GM23248 (cell line): ENCODE measurements around the gene KPNA6. TPM values are rescaled to one million over a fixed set of nuclear protein-coding genes. Genes with fewer than 3 reads are reported as not detected.

ENCODE experiments used
- DNase-seq: peaks from one replicate; pipeline ENCODE4 v3.0.0-alpha.2; 2015
- H2AFZ ChIP-seq: fragments of 200-600 bp; sonication (generic); 2 replicates; pipeline ENCODE4 v1.6.1; 2016; ENCODE audit warnings: antibody characterized with exemption
- H3F3A ChIP-seq: fragments of 200-600 bp; sonication (generic); 2 replicates; pipeline ENCODE4 v1.6.1; 2016; ENCODE audit warnings: mild to moderate bottlenecking, antibody characterized with exemption, mixed run types; ENCODE audit not compliant: insufficient read depth
- H3K27ac ChIP-seq: fragments of 200-600 bp; sonication (generic); 2 replicates; pipeline ENCODE4 v1.5.1; 2016; ENCODE audit warnings: mild to moderate bottlenecking
- H3K27me3 ChIP-seq: fragments of 200-600 bp; sonication (generic); replicated peaks from 2 replicates; pipeline ENCODE4 v1.6.1; 2016; ENCODE audit warnings: mild to moderate bottlenecking; ENCODE audit not compliant: insufficient read depth
- H3K36me3 ChIP-seq: fragments of 200-600 bp; sonication (generic); 2 replicates; pipeline ENCODE4 v1.6.1; 2016; ENCODE audit warnings: low read depth, mild to moderate bottlenecking
- H3K4me1 ChIP-seq: fragments of 200-600 bp; sonication (generic); 2 replicates; pipeline ENCODE4 v1.6.1; 2016; ENCODE audit warnings: mild to moderate bottlenecking; ENCODE audit not compliant: insufficient read depth
- H3K4me2 ChIP-seq: fragments of 200-600 bp; sonication (generic); one replicate; pipeline ENCODE4 v1.6.1; 2016; ENCODE audit warnings: mild to moderate bottlenecking; ENCODE audit not compliant: unreplicated experiment
- H3K4me3 ChIP-seq: fragments of 200-600 bp; sonication (generic); 2 replicates; pipeline ENCODE4 v1.5.1; 2016; ENCODE audit warnings: mild to moderate bottlenecking
- H3K79me2 ChIP-seq: fragments of 200-600 bp; sonication (generic); 2 replicates; pipeline ENCODE4 v1.6.1; 2016; ENCODE audit warnings: mild to moderate bottlenecking; ENCODE audit not compliant: insufficient read depth
- H3K9ac ChIP-seq: fragments of 200-600 bp; sonication (generic); 2 replicates; pipeline ENCODE4 v1.6.1; 2016; ENCODE audit warnings: mild to moderate bottlenecking
- H3K9me2 ChIP-seq: fragments of 200-600 bp; sonication (generic); 2 replicates; pipeline ENCODE4 v1.6.1; 2016; ENCODE audit warnings: mixed run types, mild to moderate bottlenecking, moderate library complexity; ENCODE audit not compliant: insufficient read depth
- H3K9me3 ChIP-seq: fragments of 200-600 bp; sonication (generic); one replicate; pipeline ENCODE4 v1.6.1; 2017; ENCODE audit warnings: low read depth
- H4K20me1 ChIP-seq: fragments of 200-600 bp; sonication (generic); 2 replicates; pipeline ENCODE4 v1.6.0; 2016; ENCODE audit not compliant: insufficient read depth
- EZH2 ChIP-seq: fragments of 200-600 bp; sonication (generic); IDR thresholded peaks from 2 replicates; pipeline ENCODE4 v1.6.1; 2018; ENCODE audit warnings: antibody characterized with exemption, mild to moderate bottlenecking; ENCODE audit not compliant: insufficient read depth, poor library complexity, severe bottlenecking
- EZH2phosphoT487 ChIP-seq: fragments of 200-600 bp; sonication (generic); IDR thresholded peaks from 2 replicates; pipeline ENCODE4 v1.6.1; 2018; ENCODE audit warnings: antibody characterized with exemption, moderate library complexity, mild to moderate bottlenecking, low read depth; ENCODE audit not compliant: insufficient read depth
- WGBS, 2 experiments: methylation state at CpG; one replicate each; pipeline ENCODE4 v1.1.6; 2015 to 2017; ENCODE audit warnings: low lambda C conversion rate in 2 of 2, low coverage in 1 of 2; ENCODE audit errors: missing lambda C conversion rate in 2 of 2; 5-methylcytosine and 5-hydroxymethylcytosine counted together
- in situ Hi-C: fragments of 300-500 bp; cut with MboI; formaldehyde crosslinking; loops from 2 replicates; pipeline ENCODE4 v1.15.0; 2020
- polyA plus RNA-seq: library from polyadenylated mRNA; unstranded; fragments of >200 nt; fragmentation: Nextera tagmentation; extraction: Ambion mirVana; gene quantifications from 2 replicates; pipeline ENCODE4 v1.2.1, GENCODE V29; 2016
- total RNA-seq: library from RNA; depleted of rRNA; stranded (reverse); fragments of >200 nt; shearing (Covaris generic); gene quantifications from 2 replicates; pipeline ENCODE4 v1.2.3, GENCODE V29; 2014

KPNA6 gene
- total and polyA plus RNA-seq, 2 experiments from 2014 or later, result 38.3 to 56.0 TPM

GRCh38 chr1:32066489-32066873, 41.4 kb upstream of the KPNA6 start:
- peak; percentile 57 for DNase-seq
- Histone ChIP-seq H3K36me3 (peaks cover 7% of the 10 kb centered on the region; the same call in 1 of the 2 replicates), H3K79me2 (no peaks in the 10 kb centered on the region), H4K20me1 (no peaks in the 10 kb centered on the region), H3K9ac (no peak overlapping the region), H3K4me3 (no peak overlapping the region), H3K4me1 (peaks cover 31% of the 10 kb centered on the region), H3K4me2 (peak overlapping the region; percentile 38), H2AFZ (no peak overlapping the region), H3K9me3 (no peaks in the 10 kb centered on the region), H3K27me3 (no peaks in the 10 kb centered on the region), H3K27ac (no peak overlapping the region), H3F3A (peaks cover 62% of the 10 kb centered on the region; the same call in 1 of the 2 replicates), H3K9me2 (no peaks in the 10 kb centered on the region)
- WGBS, 2 experiments, result 4 to 8% methylated on average over 4 of the region's 4 CpGs
- no peak for TF ChIP-seq EZH2phosphoT487
- TF ChIP-seq EZH2, result no peak
- in situ Hi-C loops, result no loop called here

GRCh38 chr1:32068957-32069588, 38.8 kb upstream of the KPNA6 start:
- Histone ChIP-seq H3K79me2 (peaks cover 10% of the 10 kb centered on the region), H3F3A (peaks cover 52% of the 10 kb centered on the region), H3K36me3 (no peaks in the 10 kb centered on the region), H3K9me2 (no peaks in the 10 kb centered on the region), H2AFZ (no peak overlapping the region), H3K4me1 (peaks cover 31% of the 10 kb centered on the region), H3K27ac (peak overlapping the region; percentile 21), H3K27me3 (no peaks in the 10 kb centered on the region), H3K9ac (no peak overlapping the region), H4K20me1 (no peaks in the 10 kb centered on the region), H3K4me3 (no peak overlapping the region), H3K9me3 (no peaks in the 10 kb centered on the region), H3K4me2 (no peak overlapping the region)
- in situ Hi-C loops, result no loop called here
- 76 to 83% methylated on average over 5 of the region's 5 CpGs for WGBS, 2 experiments
- peak; percentile 79 for DNase-seq
- TF ChIP-seq EZH2phosphoT487, result no peak
- TF ChIP-seq EZH2, result no peak

DNA sequence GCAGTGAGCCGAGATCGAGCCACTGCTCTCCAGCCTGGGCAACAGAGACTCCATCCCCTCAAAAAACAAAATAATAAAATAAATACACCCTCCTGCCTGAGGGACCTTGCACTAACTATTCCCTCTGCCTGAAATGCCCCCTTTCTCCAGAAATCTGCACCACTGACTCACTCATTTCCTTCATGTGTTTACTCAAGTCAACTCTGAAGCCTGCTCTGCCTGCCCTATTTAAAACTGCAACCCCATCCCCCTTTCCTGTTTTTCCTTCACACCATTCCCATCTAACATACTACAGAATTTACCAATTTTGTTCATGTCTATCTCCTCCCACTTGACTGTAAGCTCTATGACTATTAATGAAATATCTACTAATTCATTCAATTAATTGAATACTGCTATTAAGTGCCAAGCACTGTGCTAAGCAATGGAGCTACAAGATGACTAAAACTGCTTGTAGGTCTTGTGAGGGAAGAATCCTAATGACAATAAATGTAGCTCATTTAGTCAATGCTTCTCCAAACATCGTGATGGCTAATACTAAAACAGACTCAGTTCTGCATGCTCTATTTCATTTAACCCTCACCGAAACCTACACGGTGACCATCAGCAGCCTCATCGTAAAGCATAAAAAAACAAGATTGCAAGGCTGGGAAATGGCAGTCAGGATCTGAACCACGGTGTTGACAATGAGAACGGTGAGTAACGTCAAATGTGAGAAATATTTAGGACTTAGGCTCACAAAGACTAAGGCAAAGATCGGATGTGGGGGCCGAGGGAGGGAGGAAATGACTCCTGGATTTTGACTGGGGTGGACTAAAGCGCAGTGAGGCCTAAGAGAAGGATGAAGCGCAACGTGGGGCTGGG, 35.9 kb upstream of the KPNA6 start:
- Histone ChIP-seq H3F3A (peaks cover 30% of the 10 kb centered on the region), H3K4me1 (peaks cover 24% of the 10 kb centered on the region), H3K79me2 (peaks cover 19% of the 10 kb centered on the region), H3K27ac (peak overlapping the region; percentile 75), H2AFZ (peak overlapping the region; percentile 81), H3K9ac (peak overlapping the region; percentile 80), H3K36me3 (peaks cover 5% of the 10 kb centered on the region; the same call in 1 of the 2 replicates), H3K9me2 (no peaks in the 10 kb centered on the region), H3K9me3 (no peaks in the 10 kb centered on the region), H3K27me3 (no peaks in the 10 kb centered on the region), H3K4me2 (peak overlapping the region; percentile 87), H3K4me3 (peak overlapping the region; percentile 85), H4K20me1 (no peaks in the 10 kb centered on the region)
- in situ Hi-C loops, result no loop called here
- TF ChIP-seq EZH2phosphoT487 (no peak), EZH2 (no peak)
- 15 to 16% methylated on average over 14 of the region's 14 CpGs for WGBS, 2 experiments
- DNase-seq, result peak; percentile 81

DNA sequence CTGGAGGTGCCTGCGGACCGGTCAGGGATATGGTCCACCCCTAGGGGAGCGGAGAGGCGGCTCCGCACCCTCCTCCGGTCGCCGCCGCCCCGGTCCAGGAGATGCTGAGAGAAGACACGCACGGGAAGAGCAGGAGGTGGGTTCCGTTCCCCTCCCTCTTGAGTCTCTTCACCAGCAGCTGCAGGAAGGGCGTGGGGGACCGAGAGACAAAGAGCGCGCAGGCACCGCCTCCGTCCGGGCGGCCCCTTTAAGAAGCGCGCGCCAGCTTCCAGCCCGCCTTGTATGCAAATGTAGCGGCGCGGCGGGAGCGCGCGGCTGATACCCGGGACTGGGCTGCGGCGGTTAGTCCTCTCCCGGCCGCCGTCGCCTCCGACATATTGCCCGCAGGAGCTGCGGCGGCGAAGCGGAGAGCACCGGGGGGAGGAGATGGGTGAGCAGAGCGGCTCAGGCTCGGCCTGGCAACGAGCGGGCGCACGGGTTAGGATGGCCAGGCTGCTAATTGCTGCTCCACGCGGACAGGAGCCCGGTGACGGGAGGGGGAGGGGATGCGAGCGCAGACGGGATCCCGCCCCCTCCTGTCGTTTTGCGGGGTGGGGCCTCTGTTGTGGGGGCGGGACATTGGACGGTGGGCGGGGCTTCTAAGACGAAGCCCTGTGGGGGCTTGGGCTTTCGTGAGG, 35.1 kb upstream of the KPNA6 start, which contains the start of gene TMEM39B:
Gene TMEM39B, plus strand, starts transcription at position 318 of the 677 bp plus-strand sequence. Its CDS starts 109 bp downstream, at position 427.
- in situ Hi-C loops, result no loop called here
- no peaks in the 10 kb centered on the region for H3K27me3 ChIP-seq
- H3K36me3 ChIP-seq, result peaks cover 11% of the 10 kb centered on the region; the same call in 1 of the 2 replicates
- 0 to 1% methylated on average over 43 to 58 of the region's 67 CpGs for WGBS, 2 experiments
- H3K27ac ChIP-seq, result peak within 1 kb of the TSS; percentile 75
- peaks cover 24% of the 10 kb centered on the region for H3K4me1 ChIP-seq
- peaks cover 19% of the 10 kb centered on the region for H3K79me2 ChIP-seq
- H3K9me3 ChIP-seq, result no peaks in the 10 kb centered on the region
- H3K9me2 ChIP-seq, result no peaks in the 10 kb centered on the region
- peak within 1 kb of the TSS; percentile 81 for H2AFZ ChIP-seq
- no peak for TF ChIP-seq EZH2
- TF ChIP-seq EZH2phosphoT487, result no peak
- H3F3A ChIP-seq, result peaks cover 24% of the 10 kb centered on the region
- DNase-seq, result peak; percentile 99
- no peaks in the 10 kb centered on the region for H4K20me1 ChIP-seq
- H3K9ac ChIP-seq, result peak within 1 kb of the TSS; percentile 80
- H3K4me3 ChIP-seq, result peak within 1 kb of the TSS; percentile 85
- H3K4me2 ChIP-seq, result peak within 1 kb of the TSS; percentile 87
